Dermis microvascular lymphatic vessel endothelial cell (primary cell): ENCODE results near the gene DBET. TPM values are rescaled to one million over a fixed set of nuclear protein-coding genes. Genes with fewer than 3 reads are reported as not detected.
"Not testable (repeated sequence)": the region's sequence is repeated elsewhere in the genome, so short reads cannot be mapped to it uniquely, and the experiment has no call there.

Experiments used
- DNase-seq, 2 donors: peaks; one replicate each; pipeline versions ENCODE4 v3.0.0 to v3.0.0-alpha.2; 2010; ENCODE audit warnings: low read depth in 2 of 2
- total RNA-seq: library from RNA; depleted of rRNA; stranded (reverse); fragments of >200 nt; gene quantifications from 2 replicates; pipeline ENCODE4 v1.2.1, GENCODE V29; 2014

Gene DBET
- total RNA-seq, 1 donor from 2014 or later, result not detected

DNA sequence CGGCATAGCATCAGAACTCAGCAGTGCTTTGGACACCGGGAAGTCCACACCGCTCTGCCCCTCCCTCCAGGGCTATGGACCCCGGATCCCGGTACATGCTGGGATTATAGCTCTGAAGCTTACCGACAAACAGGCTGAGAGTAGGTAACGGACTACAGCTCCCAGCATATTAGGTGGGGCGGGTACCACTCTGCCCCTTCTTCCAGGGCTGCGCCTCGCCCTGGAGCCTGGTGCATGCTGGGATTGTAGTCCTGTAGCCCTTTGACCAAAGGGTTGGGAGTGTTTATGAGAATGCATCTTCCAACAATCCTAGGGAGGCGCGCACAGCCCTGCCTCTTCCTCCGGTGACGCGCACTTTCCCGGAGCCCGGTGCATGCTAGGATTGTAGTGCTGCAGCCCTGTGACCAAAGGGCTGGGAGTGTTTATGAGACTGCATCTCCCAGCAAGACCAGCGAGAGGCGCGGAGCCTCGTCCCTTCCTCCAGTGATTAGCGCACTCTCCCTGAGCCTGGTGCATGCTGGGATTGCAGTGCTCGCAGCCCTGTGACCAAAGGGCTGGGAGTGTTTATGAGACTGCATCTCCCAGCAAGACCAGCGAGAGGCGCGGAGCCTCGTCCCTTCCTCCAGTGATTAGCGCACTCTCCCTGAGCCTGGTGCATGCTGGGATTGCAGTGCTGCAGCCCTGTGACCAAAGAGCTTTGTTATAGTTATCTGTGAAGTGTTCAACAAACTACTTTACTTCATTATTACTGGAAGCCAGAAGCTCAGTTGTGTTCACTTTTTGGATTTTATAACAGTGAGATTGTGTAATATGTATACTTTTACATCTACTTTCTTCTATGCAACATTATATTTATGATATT is 14.7 kb upstream of the DBET start:
- DNase-seq, result not testable (repeated sequence)

GRCh38 chr4:190058997-190059396 is 5.3 kb upstream of the DBET start:
- DNase-seq, result not testable (repeated sequence)

- DNase-seq, result not testable (repeated sequence)
Observed at GRCh38 chr4:190064805-190065204, 503 bp downstream of the DBET start.

DNA sequence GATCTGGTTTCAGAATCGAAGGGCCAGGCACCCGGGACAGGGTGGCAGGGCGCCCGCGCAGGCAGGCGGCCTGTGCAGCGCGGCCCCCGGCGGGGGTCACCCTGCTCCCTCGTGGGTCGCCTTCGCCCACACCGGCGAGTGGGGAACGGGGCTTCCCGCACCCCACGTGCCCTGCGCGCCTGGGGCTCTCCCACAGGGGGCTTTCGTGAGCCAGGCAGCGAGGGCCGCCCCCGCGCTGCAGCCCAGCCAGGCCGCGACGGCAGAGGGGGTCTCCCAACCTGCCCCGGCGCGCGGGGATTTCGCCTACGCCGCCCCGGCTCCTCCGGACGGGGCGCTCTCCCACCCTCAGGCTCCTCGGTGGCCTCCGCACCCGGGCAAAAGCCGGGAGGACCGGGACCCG is 4.0 kb downstream of the DBET start:
- not testable (repeated sequence) for DNase-seq

DNA sequence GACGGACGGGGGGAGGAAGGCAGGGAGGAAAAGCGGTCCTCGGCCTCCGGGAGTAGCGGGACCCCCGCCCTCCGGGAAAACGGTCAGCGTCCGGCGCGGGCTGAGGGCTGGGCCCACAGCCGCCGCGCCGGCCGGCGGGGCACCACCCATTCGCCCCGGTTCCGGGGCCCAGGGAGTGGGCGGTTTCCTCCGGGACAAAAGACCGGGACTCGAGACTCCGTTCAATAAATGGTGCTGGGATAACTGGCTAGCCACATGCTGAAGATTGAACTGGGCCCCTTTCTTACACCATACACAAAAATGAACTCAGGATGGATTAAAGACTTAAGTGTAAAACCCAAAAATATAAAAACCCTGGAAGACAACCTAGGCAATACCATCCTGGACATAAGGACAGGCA is 28.8 kb downstream of the DBET start:
- DNase-seq, result not testable (repeated sequence)

GRCh38 chr4:190094031-190094430 is 29.7 kb downstream of the DBET start:
- not testable (repeated sequence) for DNase-seq

- DNase-seq, result not testable (repeated sequence)
Observed at GRCh38 chr4:190095335-190095734, 31.0 kb downstream of the DBET start.

DNA sequence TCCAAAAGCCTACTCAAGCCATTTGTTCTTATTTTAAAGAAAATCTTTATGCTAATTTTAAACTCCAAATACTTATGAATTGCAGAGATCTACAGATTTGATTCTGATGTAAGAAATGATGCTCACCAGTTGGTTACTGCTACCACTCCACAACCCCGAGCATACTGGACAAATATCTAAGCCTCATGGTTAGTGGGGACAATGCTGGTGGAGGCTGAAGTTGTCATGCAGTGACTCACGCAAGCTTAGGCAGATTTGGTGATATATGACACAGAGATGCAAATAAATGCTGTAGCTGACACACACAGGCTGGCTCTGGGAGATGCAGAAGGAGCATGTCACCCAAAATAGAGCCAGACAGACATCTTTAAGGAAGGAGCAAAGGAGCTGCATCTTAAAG is 35.3 kb downstream of the DBET start:
- not testable (repeated sequence) for DNase-seq

- DNase-seq, result not testable (repeated sequence)
Observed at GRCh38 chr4:190101525-190101924, 37.2 kb downstream of the DBET start.

- DNase-seq, result not testable (repeated sequence)
Observed at GRCh38 chr4:190106191-190106590, 41.9 kb downstream of the DBET start.

DNA sequence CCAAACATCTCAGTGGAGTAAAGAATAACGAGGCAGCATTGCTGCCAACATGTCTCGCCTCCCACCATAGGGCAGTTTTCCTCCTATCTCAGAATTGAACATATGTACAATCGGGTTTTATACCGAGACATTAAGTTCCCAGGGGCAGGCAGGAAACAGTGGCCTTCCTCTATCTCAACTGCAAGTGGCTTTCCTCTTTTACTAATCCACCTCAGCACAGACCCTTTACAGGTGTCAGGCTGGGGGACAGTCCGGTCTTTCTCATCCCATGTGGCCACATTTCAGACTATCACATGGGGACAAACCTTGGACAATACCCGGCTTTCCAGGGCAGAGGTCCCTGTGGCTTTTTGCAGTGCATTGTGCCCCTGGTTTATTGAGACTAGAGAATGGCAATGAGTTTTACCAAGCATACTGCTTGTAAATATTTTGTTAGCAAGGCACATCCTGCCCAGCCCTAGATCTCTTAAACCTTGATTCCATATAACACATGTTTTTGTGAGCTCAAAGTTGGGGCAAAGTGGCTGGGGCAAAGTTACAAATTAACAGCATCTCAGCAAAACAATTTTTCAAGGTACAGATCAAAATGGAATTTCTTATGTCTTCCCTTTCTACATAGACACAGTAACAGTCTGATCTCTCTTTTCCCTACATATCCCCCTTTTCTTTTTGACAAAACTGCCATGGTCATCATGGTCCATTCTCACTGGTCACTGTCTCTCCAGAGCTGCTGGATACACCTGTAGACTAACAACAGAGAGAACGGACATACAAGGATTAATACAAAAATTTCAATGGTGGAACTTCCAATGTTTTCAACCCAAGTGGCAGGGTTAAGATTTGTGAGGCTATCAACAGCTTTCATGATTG is 42.5 kb downstream of the DBET start:
- DNase-seq, result not testable (repeated sequence)

- not testable (repeated sequence) for DNase-seq
Observed at GRCh38 chr4:190107766-190108485, 43.6 kb downstream of the DBET start.

- DNase-seq, result not testable (repeated sequence)
Observed at GRCh38 chr4:190108756-190109155, 44.5 kb downstream of the DBET start.

- not testable (repeated sequence) for DNase-seq
Observed at GRCh38 chr4:190109390-190110011, 45.2 kb downstream of the DBET start.

DNA sequence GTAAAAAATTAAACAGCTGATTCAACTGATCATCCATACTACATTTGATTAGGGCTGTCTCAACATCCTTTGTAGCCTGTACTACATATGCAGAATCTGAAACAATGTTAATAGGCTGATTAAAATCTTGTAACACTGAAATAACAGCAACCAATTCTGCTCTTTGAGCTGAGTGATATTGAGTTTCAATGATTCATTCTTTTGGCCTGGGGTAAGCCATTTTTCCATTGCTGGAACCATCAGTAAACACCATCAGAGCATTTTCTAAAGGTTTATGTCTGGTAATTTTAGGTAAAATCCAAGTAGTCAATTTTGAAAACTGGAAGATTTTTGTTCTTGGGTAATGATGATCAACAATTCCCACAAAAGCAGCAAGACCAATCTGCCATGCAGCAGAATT is 45.7 kb downstream of the DBET start:
- DNase-seq, result not testable (repeated sequence)

DNA sequence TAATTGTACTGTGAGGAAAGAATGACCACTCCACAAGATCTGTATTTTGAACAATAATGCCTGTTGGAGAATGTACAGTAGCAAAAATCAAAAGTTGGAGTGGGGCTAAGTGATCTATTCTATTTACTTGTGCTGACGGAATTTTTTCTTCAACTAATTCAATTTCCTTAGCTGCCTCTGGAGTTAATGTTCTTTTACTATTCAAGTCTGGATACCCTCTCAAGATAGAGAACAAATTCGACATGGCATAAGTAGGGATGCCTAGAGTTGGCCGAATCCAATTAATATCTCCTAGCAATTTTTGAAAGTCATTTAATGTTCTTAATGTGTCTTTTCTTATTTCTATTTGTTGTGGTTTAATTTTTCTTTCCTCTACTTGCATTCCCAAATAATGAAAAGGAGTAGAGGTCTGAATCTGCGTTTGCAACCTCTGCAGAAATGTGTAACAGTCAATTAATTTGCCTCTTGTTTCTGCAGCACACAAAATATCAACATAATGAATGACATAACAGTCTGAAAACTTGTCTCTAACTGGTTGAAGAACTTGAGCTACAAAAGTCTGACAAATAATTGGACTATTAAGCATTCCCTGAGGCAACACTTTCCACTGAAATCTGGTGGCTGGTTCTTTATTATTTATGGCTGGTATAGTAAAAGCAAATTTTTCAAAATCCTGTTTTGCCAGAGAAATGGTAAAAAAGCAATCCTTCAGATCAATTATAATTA is 46.4 kb downstream of the DBET start:
- not testable (repeated sequence) for DNase-seq

DNA sequence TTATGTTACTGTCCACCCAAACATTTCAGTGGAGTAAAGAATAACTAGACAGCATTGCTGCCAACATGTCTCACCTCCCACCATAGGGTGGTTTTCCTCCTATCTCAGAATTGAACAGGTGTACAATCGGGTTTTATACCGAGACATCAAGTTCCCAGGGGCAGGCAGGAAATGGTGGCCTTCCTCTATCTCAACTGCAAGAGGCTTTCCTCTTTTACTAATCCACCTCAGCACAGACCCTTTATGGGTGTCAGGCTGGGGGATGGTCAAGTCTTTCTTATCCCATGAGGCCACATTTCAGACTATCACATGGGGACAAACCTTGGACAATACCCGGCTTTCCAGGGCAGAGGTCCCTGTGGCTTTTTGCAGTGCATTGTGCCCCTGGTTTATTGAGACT is 48.6 kb downstream of the DBET start:
- not testable (repeated sequence) for DNase-seq

GRCh38 chr4:190114991-190115390 is 50.7 kb downstream of the DBET start:
- not testable (repeated sequence) for DNase-seq
